ENCODE data around the gene MYORG. TPM values are rescaled to one million over a fixed set of nuclear protein-coding genes. Genes with fewer than 3 reads are reported as not detected.
"Not testable (repeated sequence)": the region's sequence is repeated elsewhere in the genome, so short reads cannot be mapped to it uniquely, and the experiment has no call there.

The MYORG gene
- polyA plus RNA-seq, 4 donors: 2.9 to 9.5 (median 7.5) TPM

DNA sequence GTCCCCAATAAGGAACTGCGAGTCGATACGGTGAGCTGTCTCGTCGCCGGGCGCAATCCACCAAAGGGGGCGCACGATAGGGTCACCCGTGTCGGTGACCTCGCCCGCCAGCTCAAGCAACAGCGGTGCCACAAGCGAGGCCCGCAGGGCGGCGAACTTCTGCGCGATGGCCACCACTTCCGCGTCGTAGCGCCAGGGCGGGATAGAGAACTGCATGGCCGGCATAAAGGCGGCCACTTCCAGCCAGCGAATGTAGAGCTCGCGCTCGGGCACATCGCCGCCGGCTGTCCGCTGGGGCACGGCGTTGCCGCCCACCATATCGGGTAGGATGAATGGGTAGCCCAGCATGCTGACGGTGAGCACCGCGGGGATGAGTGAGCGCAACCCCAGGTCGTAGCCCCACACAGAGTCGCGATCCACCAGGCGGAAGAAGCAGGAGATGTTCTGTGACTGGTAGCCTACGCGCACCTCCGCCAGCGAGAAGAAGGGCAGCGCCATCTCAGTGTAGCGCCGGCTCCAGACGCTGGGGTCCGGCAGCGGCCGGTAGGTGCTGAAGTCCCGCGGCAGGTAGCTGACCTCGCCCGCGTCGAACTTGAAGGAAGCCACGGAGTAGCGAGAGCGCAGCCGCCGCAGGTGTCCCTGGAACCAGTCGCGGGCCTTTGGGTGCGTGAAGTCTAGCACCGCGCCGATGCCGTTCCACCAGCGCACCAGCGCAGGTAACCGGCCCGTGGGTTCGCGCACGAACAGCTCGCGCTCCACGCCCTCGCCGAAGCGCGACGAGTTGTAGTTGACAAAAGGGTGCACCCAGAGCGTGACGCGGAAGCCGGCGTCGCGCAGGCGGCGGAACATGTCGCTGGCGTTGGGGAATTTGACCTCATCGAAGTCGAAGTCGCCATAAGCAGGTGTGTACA lies 5.5 kb downstream of the MYORG start:
- no peak for DNase-seq (ENCODE audit: low read depth in 4 of 4, low spot score in 3 of 4)

GRCh38 chr9:34370335-34370969 lies 6.2 kb downstream of the MYORG start:
- DNase-seq (ENCODE audit: low read depth in 4 of 4, low spot score in 3 of 4): no peak

DNA sequence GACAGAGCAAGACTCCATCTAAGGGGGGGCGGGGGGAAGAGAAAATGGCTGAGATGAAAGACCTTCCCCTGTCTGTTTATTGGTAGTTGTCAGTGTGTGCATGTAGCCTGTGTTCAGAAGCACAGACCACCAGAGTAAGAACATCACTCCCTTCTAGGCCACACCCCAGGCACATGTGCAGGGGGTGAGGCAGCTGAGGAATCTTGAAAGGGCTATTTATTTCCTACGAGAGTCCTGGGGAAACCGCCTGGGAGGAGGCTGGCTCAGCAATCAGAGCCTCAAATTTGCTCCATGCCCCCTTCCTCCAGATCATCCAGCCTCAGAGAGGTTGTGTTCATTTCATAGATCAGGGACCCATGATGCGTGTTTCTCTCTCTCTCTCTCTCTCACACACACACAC lies 7.1 kb downstream of the MYORG start:
- DNase-seq (ENCODE audit: low read depth in 4 of 4, low spot score in 3 of 4): no peak

DNA sequence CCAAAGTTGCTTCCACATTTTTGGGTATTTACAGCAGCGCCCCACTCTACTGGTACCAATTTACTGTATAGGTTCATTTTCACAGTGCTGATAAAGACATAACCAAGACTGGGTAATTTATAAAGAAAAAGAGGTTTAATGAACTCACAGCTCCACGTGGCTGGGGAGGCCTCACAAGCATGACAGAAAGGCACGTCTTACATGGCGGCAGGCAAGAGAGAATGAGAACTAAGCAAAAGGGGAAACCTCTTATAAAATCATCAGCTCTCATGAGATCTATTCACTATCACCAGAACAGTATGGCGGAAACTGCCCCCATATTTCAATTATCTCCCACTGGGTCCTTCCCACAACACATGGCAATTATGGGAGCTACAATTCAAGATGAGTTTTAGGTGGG lies 7.9 kb downstream of the MYORG start:
- not testable (repeated sequence) for DNase-seq (ENCODE audit: low read depth in 4 of 4, low spot score in 3 of 4)

DNA sequence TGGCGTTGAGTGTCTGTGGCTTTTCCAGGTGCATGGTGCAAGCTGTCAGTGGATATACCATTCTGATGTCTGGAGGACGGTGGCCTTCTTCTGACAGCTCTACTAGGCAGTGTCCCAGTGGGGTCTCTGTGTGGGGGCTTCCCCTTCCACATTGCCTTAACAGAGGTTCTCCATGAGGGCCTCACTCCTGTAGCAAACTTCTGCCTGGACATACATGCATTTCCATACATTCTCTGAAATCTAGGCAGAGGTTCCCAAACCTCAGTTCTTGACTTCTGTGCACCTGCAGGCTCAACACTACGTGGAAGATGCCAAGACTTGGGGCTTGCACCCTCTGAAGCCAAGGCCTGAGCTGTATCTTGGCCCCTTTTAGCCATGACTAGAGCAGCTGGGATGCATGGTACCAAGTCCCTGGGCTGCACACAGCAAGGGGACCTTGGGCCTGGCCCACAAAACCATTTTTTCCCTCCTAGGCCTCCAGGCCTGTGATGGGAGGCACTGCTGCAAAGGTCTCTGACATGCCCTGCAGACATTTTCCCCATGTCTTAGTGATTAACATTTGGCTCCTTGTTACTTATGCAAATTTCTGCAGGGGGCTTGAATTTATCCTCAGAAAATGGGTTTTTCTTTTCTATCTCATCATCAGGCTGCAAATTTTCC lies 8.8 kb downstream of the MYORG start:
- DNase-seq (ENCODE audit: low read depth in 4 of 4, low spot score in 3 of 4): not testable (repeated sequence)

DNA sequence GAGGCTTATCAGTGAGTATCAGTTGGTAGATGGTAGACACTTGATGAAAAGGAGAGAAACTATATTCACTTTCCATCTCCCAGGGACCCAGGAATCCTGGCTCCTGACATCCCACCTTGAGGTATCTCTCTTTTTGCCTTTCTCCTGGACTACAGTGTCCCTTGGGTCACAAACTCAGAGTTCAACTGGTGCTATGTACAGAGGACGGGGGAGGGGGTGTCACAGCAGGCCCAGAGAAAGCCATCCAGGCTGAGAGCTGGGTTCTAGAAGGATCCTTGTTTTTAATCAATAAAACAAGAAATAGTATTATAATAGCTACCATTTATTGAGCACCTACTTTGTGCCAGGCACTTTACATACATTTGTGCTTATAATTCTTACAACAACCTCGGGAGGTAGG lies 10.3 kb downstream of the MYORG start:
- DNase-seq (ENCODE audit: low read depth in 4 of 4, low spot score in 3 of 4): no peak

DNA sequence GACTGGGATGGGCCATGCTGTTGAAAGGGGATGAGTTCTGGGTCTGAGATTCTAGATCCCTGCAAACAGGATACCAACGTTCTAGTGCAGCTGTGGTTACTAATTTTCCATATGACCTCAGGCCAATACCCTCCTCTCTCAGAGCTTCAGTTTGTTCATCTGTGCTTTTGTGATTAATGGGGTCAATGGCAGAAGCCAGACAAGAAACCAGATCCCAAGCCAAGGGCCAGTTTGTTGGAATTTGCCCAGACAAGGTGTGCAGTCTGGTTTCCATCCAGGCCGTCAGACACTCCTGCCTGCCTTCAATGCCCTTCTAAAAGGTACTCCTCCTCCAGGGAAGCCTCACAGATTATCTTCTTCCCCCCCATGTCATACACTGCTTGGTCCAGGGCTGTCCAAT lies 11.4 kb downstream of the MYORG start:
- no peak for DNase-seq (ENCODE audit: low read depth in 4 of 4, low spot score in 3 of 4)

DNA sequence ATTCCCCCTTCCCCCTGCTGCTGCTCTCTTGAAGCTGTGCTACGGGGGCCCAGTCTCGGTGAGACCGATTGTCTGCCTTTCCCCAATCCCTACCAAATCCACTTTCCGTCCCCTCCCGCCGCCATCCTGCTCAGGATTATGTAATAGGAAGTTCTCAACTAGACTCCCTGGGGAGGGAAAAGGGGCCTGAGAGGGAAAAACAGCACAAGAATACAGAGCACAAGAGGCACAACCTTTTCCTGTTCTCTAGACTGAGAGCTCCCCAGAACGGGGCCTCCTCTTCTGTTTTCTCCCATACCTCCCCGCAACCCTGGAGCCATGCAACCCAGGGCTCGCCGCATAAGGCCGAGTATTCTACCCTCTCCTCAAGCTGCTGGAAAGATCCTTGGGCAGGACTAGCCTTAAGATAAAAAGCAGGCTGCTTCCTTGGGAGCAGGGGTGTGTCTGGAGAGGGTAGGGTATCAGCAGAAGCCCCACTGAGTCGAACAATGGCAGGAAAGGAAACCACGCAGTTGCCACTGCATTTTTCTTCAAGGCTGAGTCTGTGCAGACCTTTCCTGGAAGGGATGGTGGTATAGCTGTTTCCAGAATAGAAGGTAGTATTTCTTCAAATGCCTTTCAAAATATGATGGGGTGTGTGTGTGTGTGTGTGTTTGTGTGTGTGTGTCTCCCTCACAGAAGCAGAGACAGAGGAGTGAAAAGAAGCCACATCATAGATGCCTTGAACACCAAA lies 12.9 kb downstream of the MYORG start:
- DNase-seq (ENCODE audit: low read depth in 4 of 4, low spot score in 3 of 4): no peak

DNA sequence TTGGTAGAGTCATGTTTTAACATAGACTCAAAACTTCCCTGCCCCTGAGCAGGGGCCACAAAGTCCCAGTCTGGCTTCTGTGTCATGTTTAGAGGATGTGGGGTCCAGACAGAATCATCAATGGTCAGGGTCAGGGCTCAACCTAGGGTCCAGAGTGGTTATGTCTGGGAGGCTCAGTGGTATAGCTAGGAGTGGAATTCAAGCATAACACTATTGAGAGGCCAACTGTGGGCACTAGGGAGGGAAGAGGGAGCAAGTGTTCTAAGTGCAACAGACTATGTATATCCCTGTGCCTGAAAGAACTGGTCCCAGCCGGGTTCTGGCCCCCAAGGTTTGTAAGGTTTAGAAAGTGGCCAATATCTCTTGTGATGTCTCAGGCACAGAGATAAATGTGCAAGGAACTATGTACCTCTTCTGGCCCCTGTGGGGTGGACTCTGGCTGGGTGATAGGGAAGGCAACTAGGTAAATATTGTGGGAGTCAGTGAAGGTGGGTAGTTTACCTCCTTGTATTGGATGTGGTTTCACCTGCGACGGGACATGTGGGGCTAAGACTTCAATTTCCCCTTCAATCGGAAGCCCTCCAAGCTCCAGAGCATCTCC lies 14.0 kb downstream of the MYORG start:
- DNase-seq (ENCODE audit: low read depth in 4 of 4, low spot score in 3 of 4): no peak

GRCh38 chr9:34352957-34353356 lies 23.7 kb downstream of the MYORG start:
- DNase-seq (ENCODE audit: low read depth in 4 of 4, low spot score in 3 of 4): not testable (repeated sequence)

GRCh38 chr9:34352122-34352652 lies 24.5 kb downstream of the MYORG start:
- not testable (repeated sequence) for DNase-seq (ENCODE audit: low read depth in 4 of 4, low spot score in 3 of 4)

- no peak for DNase-seq (ENCODE audit: low read depth in 4 of 4, low spot score in 3 of 4)
Observed at GRCh38 chr9:34349324-34349723, 27.4 kb downstream of the MYORG start.

GRCh38 chr9:34347800-34348158 lies 28.9 kb downstream of the MYORG start:
- no peak for DNase-seq (ENCODE audit: low read depth in 4 of 4, low spot score in 3 of 4)

DNA sequence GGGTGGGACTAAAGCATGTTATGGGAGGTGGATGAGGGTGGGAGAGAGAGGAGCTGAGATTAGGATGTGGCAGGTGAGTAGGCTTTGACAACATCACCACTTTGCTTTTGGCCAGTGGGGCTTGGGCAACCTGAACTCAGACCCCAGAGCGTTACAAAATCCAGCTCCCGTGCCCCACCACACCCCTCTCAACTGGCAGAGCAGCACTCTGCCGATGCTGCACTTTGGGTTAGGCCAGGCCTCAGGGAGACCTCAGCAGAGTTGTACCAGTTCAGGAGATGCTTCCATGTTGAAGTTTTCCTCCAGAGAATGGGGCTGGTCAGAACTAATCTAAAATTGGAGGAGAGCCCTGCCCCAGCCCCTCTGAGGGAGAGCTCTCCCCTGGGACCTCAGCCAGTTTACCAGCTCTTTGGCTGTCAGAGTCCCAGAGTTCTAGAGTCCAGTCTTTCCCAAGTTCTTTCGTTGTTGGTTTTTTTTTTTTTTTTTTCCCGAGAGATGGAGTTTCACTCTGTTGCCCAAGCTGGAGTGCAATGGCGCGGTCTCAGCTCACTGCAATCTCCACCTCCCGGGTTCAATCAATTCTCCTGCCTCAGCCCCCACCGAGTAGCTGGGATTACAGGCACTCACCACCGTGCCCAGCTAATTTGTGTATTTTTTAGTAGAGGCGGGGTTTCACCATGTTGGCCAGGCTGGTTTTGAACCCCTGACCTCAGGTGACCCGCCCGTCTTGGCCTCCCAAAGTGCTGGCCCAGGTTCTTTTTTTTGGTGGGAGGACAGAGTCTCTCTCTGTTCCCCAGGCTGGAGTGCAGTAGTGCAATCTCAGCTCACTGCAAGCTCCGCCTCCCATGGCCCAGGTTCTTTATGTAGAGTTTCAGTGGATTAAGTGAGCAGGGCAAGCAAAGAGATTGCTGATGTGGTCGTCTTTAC lies 29.6 kb downstream of the MYORG start:
- no peak for DNase-seq (ENCODE audit: low read depth in 4 of 4, low spot score in 3 of 4)

DNA sequence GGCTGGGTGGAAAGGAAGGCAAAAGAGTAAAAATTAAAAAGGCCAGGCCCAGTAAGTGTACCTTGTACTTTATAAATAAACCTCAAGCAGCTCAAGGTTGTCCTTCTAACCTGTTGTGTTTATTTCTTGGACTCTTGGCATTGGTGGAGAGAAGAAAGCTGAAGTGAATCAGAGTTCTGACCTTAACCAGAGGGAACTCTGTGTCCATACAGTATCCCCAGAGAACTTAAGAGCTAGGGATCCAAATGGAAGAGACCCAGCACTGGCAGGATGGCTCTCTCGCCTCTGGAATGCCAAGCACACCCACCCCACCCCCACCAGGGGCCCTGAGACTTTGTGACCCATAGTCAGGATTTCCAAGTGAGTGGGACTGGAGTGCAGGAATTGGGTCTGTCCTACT lies 33.1 kb downstream of the MYORG start:
- no peak for DNase-seq (ENCODE audit: low read depth in 4 of 4, low spot score in 3 of 4)

GRCh38 chr9:34343090-34343489 lies 33.6 kb downstream of the MYORG start:
- no peak for DNase-seq (ENCODE audit: low read depth in 4 of 4, low spot score in 3 of 4)

DNA sequence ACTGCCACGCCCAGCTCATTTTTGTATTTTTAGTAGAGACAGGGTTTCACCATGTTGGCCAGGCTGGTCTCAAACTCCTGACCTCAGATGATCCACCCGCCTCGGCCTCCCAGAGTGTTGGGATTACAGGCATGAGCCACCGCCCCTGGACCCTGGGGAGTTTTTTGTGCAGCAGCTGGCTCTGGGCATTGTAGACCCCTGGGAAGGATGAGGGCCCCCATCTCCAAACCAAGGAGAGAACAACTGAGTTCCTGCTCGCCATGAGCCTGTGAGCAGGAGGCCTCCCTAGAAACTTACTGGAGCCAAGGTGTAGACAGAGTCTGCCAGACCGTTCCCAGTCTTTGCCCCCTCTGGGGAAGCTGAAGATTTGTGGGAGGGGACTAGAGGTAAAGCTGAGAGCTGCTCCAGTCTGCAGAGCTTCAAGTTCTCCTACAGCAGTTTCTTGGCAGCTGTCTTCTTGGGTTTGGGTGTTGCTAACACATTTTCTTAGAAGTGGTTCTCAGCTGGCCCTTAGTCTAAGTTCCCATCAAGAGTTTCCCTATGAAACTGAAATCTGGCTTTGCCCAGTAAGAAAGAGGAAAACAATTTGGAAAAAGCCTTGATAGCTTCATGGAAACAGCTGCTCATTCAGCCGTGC lies 34.9 kb downstream of the MYORG start:
- DNase-seq (ENCODE audit: low read depth in 4 of 4, low spot score in 3 of 4): no peak

DNA sequence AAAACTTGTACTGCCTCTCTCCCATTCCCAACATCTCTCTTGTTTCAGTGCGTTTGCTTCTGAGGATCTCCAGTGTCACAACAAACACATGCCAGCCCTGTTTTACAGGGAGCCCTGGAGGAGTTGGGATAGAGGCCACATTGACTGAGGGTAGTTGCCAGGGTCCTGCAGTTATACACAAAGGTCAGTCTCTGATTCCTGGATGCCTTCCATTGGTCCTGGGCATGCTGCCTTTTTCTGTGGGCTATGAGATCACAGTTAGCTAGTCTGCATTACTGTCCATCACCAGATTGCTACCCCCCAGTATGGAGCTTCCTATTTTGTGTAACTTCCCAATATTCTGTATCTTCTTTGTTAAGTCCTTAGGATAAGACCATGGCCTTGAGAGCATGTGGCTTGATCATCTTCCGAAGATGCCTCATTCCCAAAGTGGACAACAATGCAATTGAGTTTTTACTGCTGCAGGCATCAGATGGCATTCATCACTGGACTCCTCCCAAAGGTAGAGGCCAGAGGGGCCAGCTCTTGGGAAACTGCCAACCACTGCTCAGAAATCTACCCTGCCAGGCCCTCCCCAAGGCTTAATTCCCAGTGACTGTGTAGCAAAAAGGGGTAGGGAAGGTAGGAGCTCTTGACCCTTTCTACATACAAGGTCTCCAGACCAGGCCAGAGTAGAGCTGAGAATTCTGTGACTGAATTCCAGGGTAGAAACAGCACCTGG lies 37.9 kb downstream of the MYORG start:
- no peak for DNase-seq (ENCODE audit: low read depth in 4 of 4, low spot score in 3 of 4)
